Measurements from ENCODE around the gene LRRC74A.

LRRC74A gene

GRCh38 chr14:76810953-76811400 lies 15.2 kb upstream of the LRRC74A start:
- DNase-seq (ENCODE audit: low read depth), result no peak

GRCh38 chr14:76811561-76811960 lies 14.6 kb upstream of the LRRC74A start:
- no peak for DNase-seq (ENCODE audit: low read depth)

- no peak for DNase-seq (ENCODE audit: low read depth)
Measured at GRCh38 chr14:76812093-76812421, 14.2 kb upstream of the LRRC74A start.

GRCh38 chr14:76812422-76813383 lies 13.5 kb upstream of the LRRC74A start, which contains the start of gene ANGEL1:
Gene ANGEL1, minus strand, starts transcription at chr14:76812882. Its CDS starts 55 bp downstream, at chr14:76812827.
- DNase-seq (ENCODE audit: low read depth), result peak; percentile 95

GRCh38 chr14:76814726-76815645 lies 11.2 kb upstream of the LRRC74A start:
- DNase-seq (ENCODE audit: low read depth), result no peak

- DNase-seq (ENCODE audit: low read depth), result no peak
Measured at GRCh38 chr14:76820700-76821099, 5.5 kb upstream of the LRRC74A start.

- DNase-seq (ENCODE audit: low read depth), result no peak
Measured at GRCh38 chr14:76827696-76828296, 1.6 kb downstream of the LRRC74A start.

- DNase-seq (ENCODE audit: low read depth), result no peak
Measured at GRCh38 chr14:76828339-76829012, 2.3 kb downstream of the LRRC74A start.

GRCh38 chr14:76829013-76829365 lies 2.8 kb downstream of the LRRC74A start:
- DNase-seq (ENCODE audit: low read depth), result no peak

- no peak for DNase-seq (ENCODE audit: low read depth)
Measured at GRCh38 chr14:76829650-76830421, 3.6 kb downstream of the LRRC74A start.

- no peak for DNase-seq (ENCODE audit: low read depth)
Measured at GRCh38 chr14:76830556-76830955, 4.3 kb downstream of the LRRC74A start.

- DNase-seq (ENCODE audit: low read depth), result no peak
Measured at GRCh38 chr14:76832503-76832988, 6.3 kb downstream of the LRRC74A start.

GRCh38 chr14:76833011-76833410 lies 6.8 kb downstream of the LRRC74A start:
- DNase-seq (ENCODE audit: low read depth), result no peak

GRCh38 chr14:76834241-76834661 lies 8.0 kb downstream of the LRRC74A start:
- DNase-seq (ENCODE audit: low read depth), result no peak

- no peak for DNase-seq (ENCODE audit: low read depth)
Measured at GRCh38 chr14:76836029-76836630, 9.9 kb downstream of the LRRC74A start.

GRCh38 chr14:76837524-76837923 lies 11.3 kb downstream of the LRRC74A start:
- no peak for DNase-seq (ENCODE audit: low read depth)

GRCh38 chr14:76842414-76842813 lies 16.2 kb downstream of the LRRC74A start:
- no peak for DNase-seq (ENCODE audit: low read depth)

GRCh38 chr14:76844223-76844622 lies 18.0 kb downstream of the LRRC74A start:
- DNase-seq (ENCODE audit: low read depth), result peak; percentile 19

- DNase-seq (ENCODE audit: low read depth), result no peak
Measured at GRCh38 chr14:76846331-76847047, 20.3 kb downstream of the LRRC74A start.

GRCh38 chr14:76848879-76849278 lies 22.7 kb downstream of the LRRC74A start:
- no peak for DNase-seq (ENCODE audit: low read depth)

All from stimulated activated CD8-positive, alpha-beta memory T cell treated with anti-CD3 and anti-CD28 coated beads, Interleukin-12 subunit alpha, Interleukin-12 subunit beta, amount 100 ng/mL, for 4 hours (primary cell).